Measurements from ENCODE around the gene NME9.

GRCh38 chr3:138374573-138375134 is 45.0 kb upstream of the NME9 start:
- no peak for TF ChIP-seq CTCF (IDR thresholded peaks at IDR 0.05; ENCODE audit: low read length)
- no peak for TF ChIP-seq EZH2phosphoT487 (IDR thresholded peaks at IDR 0.05; ENCODE audit: low read length)
- no peak for TF ChIP-seq EZH2 (optimal IDR thresholded peaks at IDR 0.05; ENCODE audit: low read depth, low read length)

Measured in MM.1S (cell line).